ENCODE results near the gene NEIL1. TPM values are rescaled to one million over a fixed set of nuclear protein-coding genes. Genes with fewer than 3 reads are reported as not detected.

The NEIL1 gene
- total and polyA plus RNA-seq, 10 of the 15 experiments (the other 5 are each of a cell fraction or from before 2014, with no cell fraction given), result 0.10 to 2.3 (median 0.66) TPM

DNA sequence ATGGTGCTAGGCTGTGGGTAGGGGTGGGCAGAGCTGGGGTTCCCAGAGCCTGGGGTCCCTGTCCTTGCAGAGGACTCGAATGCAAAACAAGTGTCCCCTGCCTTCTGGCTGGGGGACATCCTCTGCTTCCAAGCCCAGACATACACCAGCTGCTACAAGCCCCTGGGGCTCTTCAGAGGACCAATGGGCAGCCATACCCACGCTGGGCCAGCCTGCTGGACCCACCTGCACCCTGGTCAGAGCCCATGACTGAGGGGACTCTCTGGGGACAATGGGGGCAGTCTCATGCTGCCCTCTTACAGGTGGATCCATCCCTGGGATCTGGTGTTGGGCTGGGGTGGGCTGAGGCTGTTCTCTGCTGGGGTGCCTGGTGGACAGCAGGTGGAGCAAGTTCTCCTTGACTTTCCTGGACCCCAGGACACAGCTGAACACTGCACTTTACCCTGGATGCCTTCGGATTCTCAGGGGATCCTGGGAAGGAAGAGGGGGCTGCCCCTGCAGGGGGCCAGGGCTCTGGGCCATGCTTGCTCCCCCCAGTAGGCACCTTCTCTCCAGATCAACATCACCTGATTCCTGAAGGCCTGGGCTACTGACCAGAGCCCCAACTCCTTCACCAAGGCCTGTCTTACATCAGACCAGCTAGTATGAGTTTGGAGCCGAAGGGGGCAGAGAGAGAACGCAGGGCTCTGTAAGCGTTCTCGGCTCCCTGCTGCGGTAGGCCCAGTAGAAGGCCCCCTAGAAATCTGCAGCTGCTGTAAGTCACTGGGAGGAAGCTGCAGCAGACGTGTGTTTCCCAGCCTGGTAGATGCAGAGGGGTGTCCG lies 18.1 kb upstream of the NEIL1 start:
- TF ChIP-seq CEBPB (IDR thresholded peaks at IDR 0.05; ENCODE audit: borderline replicate concordance in 1 of 2, low read depth in 2 of 2, low read length in 2 of 2) (no peak), KAT2A (conservative IDR thresholded peaks at IDR 0.05; ENCODE audit: control insufficient read depth, low read depth, low read length) (no peak), CBX5 (IDR thresholded peaks at IDR 0.05; ENCODE audit: low read depth) (no peak), RELB (IDR thresholded peaks at IDR 0.05; ENCODE audit: low read depth) (no peak), ASH2L (IDR thresholded peaks at IDR 0.05; ENCODE audit: borderline replicate concordance, low read depth) (no peak), ZNF217 (IDR thresholded peaks at IDR 0.05) (no peak), STAT1 (conservative IDR thresholded peaks at IDR 0.05) (no peak), TCF12 (IDR thresholded peaks at IDR 0.05; ENCODE audit: low read depth, low read length) (no peak), YBX1 (IDR thresholded peaks at IDR 0.05) (no peak), SMAD5 (IDR thresholded peaks at IDR 0.05; ENCODE audit: low read depth) (no peak), NKRF (conservative IDR thresholded peaks at IDR 0.05) (no peak), SUPT20H (IDR thresholded peaks at IDR 0.05; ENCODE audit: borderline replicate concordance, control insufficient read depth, low read depth, low read length) (no peak), STAT3 (IDR thresholded peaks at IDR 0.05; ENCODE audit: low read depth, low read length) (no peak), EZH2 (IDR thresholded peaks at IDR 0.05; ENCODE audit: borderline replicate concordance, control insufficient read depth, low read depth, low read length) (no peak), CHD4 (IDR thresholded peaks at IDR 0.05) (no peak), IKZF2 (IDR thresholded peaks at IDR 0.05) (no peak)
- Histone ChIP-seq H4K20me1 (ENCODE audit: control insufficient read depth, insufficient read depth) (no peaks in the 10 kb centered on the region), H3K9ac (ENCODE audit: control insufficient read depth, insufficient read depth, low read length) (no peak overlapping the region), H3K4me1 (ENCODE audit: control insufficient read depth, insufficient read depth, low read length) (no peaks in the 10 kb centered on the region), H3K27ac (ENCODE audit: control insufficient read depth, insufficient read depth) (no peak overlapping the region), H3K36me3 (ENCODE audit: control insufficient read depth in 2 of 2, insufficient read depth in 2 of 2, low read length in 1 of 2) (no peaks in the 10 kb centered on the region), H3K79me2 (ENCODE audit: control insufficient read depth, insufficient read depth, low read length) (no peaks in the 10 kb centered on the region), H3K9me3 (replicated peaks; ENCODE audit: control insufficient read depth, insufficient read depth, low read length) (no peaks in the 10 kb centered on the region), H2AFZ (ENCODE audit: control insufficient read depth, low read depth, low read length) (no peak overlapping the region), H3K27me3 (replicated peaks in 1 of 2; ENCODE audit: control insufficient read depth in 2 of 2, insufficient read depth in 2 of 2, low read length in 1 of 2) (no peaks in the 10 kb centered on the region), H3K4me3 (no peak overlapping the region), H3K4me2 (ENCODE audit: control insufficient read depth, insufficient read depth) (no peak overlapping the region)
- intact Hi-C loops (cut with micrococcal nuclease; ENCODE audit: unreplicated experiment), result no loop called here
- ATAC-seq, result no peak
- RAD21 ChIA-PET (ENCODE audit: unreplicated experiment), result no interaction called here
- DNase-seq (ENCODE audit: low read depth, low spot score), result no peak
- BruUV-seq (replicated peaks), result no TSS peak
- in situ Hi-C loops (cut with MboI), result no loop called here
- SMC1A ChIA-PET (ENCODE audit: uncharacterized antibody, unreplicated experiment), result interaction anchor here (1.0 kb wide), 1 partner anchor 20 kb away, joined by 3 read pairs; no protein-coding TSS in a partner anchor
- WGBS (ENCODE audit: insufficient coverage, insufficient replicate concordance, low lambda C conversion rate, missing lambda C conversion rate), result 37% methylated on average over 10 of the region's 10 CpGs
- POLR2A ChIA-PET, result no interaction called here
- no peak for FAIRE-seq
- CTCF ChIA-PET, result interaction anchor here (2.9 kb wide), 1 partner anchor 40 kb away, joined by 8 read pairs; the partner anchor contains the start of gene MAN2C1
